Fibroblast of lung (primary cell): ENCODE results near the gene HECW1.

ENCODE experiments used
- CTCF ChIP-seq, 2 donors: IDR thresholded peaks in 1 of 2; conservative IDR thresholded peaks in 1 of 2; 1 replicate in 1 of 2; 2 replicates in 1 of 2; pipeline ENCODE4 v1.5.1; 2011 to 2012; ENCODE audit warnings: low read length in 2 of 2, control low read depth in 1 of 2, inconsistent platforms in 1 of 2, low read depth in 1 of 2, mild to moderate bottlenecking in 1 of 2
- EZH2 ChIP-seq: IDR thresholded peaks from 2 replicates; pipeline ENCODE4 v1.5.1; 2012; ENCODE audit warnings: low read length, control low read depth, mild to moderate bottlenecking; ENCODE audit errors: missing control alignments

- TF ChIP-seq EZH2 (no peak), CTCF (conservative IDR thresholded peaks at IDR 0.05 in 1 of 2, IDR thresholded peaks at IDR 0.05 in 1 of 2; ENCODE audit: low read depth in 1 of 2, low read length in 2 of 2) (no peak)
Observed at GRCh38 chr7:43516581-43517342, 404.3 kb downstream of the HECW1 start.
